ENCODE data around the gene SNX22. TPM values are rescaled to one million over a fixed set of nuclear protein-coding genes. Genes with fewer than 3 reads are reported as not detected.

The SNX22 gene
- total and polyA plus RNA-seq, 2 donors (not counting 1 experiment from before 2014, with no cell fraction given) = 0.17 TPM; not detected in 1

DNA sequence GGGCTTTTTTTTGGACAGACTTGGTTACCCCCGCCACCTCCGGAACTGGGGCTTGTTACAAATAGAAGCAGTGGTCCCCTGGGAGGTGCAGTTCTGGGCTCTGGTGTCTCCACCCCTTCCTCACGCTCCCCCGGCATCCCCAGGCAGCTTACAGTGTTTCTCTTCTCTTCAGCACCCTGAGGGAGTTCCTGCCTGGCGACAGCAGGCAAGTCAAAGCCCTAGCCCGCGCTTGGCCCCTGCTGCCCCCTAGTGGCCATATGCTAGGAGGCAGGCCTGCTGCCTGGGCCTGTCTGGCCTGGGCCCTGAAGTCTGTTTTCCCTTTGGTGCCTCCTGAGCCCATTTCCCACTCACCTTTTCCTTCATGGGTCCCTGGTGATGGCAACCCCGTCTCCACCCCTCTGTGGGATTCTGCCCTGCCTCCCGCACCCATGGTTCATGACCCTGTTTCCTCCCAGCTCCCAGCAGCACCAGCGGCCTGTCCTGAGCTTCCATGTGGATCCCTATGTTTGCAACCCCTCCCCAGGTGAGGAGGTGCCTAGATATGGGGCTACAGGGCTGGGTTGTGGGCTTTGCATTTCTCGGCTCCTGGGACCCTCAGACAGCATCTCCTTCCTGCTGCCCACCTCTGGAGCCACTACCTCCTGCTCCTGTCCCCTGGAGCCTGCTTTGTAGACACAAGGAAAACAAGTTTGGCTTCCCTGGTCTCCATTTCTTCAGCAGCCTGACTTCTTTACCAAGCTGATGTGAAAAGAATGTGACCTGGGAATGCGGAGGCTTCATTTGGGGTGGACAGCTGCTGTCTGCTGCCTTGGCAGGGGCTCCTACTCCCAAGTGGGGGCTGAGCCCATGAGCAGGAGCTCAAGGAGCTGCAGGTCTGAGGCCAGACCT, 2.2 kb downstream of the SNX22 start:
- H2AFZ ChIP-seq (ENCODE audit: low read length) = no peak overlapping the region
- H3K36me3 ChIP-seq (ENCODE audit: control insufficient read depth, insufficient read depth, low read length) = peaks cover 29% of the 10 kb centered on the region
- H3K9ac ChIP-seq (ENCODE audit: insufficient read depth, low read length) = no peak overlapping the region
- H3K79me2 ChIP-seq (ENCODE audit: control insufficient read depth, insufficient read depth, low read length) = peaks cover 4% of the 10 kb centered on the region
- TF ChIP-seq EZH2 (IDR thresholded peaks at IDR 0.05; ENCODE audit: low read length, missing control alignments) = no peak
- TF ChIP-seq, protein P1, sequence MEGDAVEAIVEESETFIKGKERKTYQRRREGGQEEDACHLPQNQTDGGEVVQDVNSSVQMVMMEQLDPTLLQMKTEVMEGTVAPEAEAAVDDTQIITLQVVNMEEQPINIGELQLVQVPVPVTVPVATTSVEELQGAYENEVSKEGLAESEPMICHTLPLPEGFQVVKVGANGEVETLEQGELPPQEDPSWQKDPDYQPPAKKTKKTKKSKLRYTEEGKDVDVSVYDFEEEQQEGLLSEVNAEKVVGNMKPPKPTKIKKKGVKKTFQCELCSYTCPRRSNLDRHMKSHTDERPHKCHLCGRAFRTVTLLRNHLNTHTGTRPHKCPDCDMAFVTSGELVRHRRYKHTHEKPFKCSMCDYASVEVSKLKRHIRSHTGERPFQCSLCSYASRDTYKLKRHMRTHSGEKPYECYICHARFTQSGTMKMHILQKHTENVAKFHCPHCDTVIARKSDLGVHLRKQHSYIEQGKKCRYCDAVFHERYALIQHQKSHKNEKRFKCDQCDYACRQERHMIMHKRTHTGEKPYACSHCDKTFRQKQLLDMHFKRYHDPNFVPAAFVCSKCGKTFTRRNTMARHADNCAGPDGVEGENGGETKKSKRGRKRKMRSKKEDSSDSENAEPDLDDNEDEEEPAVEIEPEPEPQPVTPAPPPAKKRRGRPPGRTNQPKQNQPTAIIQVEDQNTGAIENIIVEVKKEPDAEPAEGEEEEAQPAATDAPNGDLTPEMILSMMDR (conservative IDR thresholded peaks at IDR 0.05 in 1 of 2, IDR thresholded peaks at IDR 0.05 in 1 of 2; ENCODE audit: low read depth in 1 of 2, low read length in 2 of 2) = peak; percentile 91 to 99
- H3K4me1 ChIP-seq (ENCODE audit: control insufficient read depth, extremely low read depth, insufficient read depth, low read length) = peaks cover 6% of the 10 kb centered on the region
- H3K27ac ChIP-seq (ENCODE audit: insufficient read depth, low read length) = no peak overlapping the region
- H3K4me3 ChIP-seq (replicated peaks in 1 of 4; ENCODE audit: control extremely low read depth in 1 of 4, insufficient read depth in 1 of 4, low read depth in 3 of 4, low read length in 4 of 4) = no peak overlapping the region
- no peak overlapping the region for H3K4me2 ChIP-seq (ENCODE audit: extremely low read depth, insufficient read depth, low read length)
- H3K27me3 ChIP-seq (ENCODE audit: control insufficient read depth, insufficient read depth, low read length) = peaks cover 10% of the 10 kb centered on the region
- DNase-seq (ENCODE audit: low read depth in 2 of 2) = peak; percentile 75 to 85
- H4K20me1 ChIP-seq (ENCODE audit: control insufficient read depth, extremely low read depth, insufficient read depth, low read length) = no peaks in the 10 kb centered on the region
- no peaks in the 10 kb centered on the region for H3K9me3 ChIP-seq (ENCODE audit: control insufficient read depth, insufficient read depth, low read depth, low read length)

DNA sequence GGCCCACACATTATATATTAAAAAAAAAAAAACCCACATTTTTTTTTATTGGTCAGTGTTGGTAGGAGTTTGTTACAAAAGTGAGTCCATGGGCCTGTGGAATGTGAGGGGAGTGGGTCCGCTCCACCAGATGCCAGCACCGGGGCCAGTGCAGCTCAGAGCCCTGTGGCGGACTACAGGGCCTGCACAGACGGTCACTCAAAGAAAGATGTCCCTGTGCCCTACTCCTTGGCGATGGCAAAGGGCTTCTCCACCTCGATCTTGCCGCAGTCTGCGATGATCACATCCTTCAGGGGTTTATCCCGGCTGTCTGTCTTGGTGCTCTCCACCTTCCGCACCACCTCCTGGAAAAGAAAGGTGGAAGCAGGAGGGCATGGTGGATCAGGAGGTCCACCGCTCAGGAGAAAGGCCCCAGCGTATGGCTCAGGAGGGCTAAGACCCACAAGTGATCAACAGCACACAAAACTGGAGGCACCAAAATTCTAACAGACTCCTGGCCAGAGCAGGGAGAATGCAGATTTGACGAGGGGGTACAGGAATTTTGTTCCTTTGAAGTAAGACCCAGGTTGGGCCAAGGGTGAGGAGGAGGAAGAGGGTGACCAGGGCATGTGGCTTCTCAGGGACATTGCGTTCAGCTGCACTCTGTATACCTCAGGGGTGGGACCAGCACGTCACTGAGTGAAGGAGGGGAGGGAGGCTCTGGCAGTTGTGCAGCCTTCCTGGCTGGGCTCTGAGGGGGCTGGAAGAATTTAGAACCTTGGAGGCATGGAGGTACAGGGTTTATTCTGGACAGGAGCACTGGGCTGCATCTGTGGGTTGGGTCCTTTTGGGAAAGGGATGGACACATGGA, 4.5 kb downstream of the SNX22 start:
- H4K20me1 ChIP-seq (ENCODE audit: control insufficient read depth, extremely low read depth, insufficient read depth, low read length) = no peaks in the 10 kb centered on the region

More for the DNA sequence above, 4.5 kb downstream of the SNX22 start:
- H3K4me3 ChIP-seq (replicated peaks in 1 of 4; ENCODE audit: control extremely low read depth in 1 of 4, insufficient read depth in 1 of 4, low read depth in 3 of 4, low read length in 4 of 4) = no peak overlapping the region
- no peak overlapping the region for H2AFZ ChIP-seq (ENCODE audit: low read length)
- peaks cover 10% of the 10 kb centered on the region for H3K27me3 ChIP-seq (ENCODE audit: control insufficient read depth, insufficient read depth, low read length)
- peaks cover 41% of the 10 kb centered on the region for H3K36me3 ChIP-seq (ENCODE audit: control insufficient read depth, insufficient read depth, low read length)
- H3K27ac ChIP-seq (ENCODE audit: insufficient read depth, low read length) = no peak overlapping the region
- DNase-seq (ENCODE audit: low read depth in 2 of 2) = no peak
- H3K4me1 ChIP-seq (ENCODE audit: control insufficient read depth, extremely low read depth, insufficient read depth, low read length) = peaks cover 6% of the 10 kb centered on the region
- peaks cover 19% of the 10 kb centered on the region for H3K79me2 ChIP-seq (ENCODE audit: control insufficient read depth, insufficient read depth, low read length)
- TF ChIP-seq, protein P1 (conservative IDR thresholded peaks at IDR 0.05 in 1 of 2, IDR thresholded peaks at IDR 0.05 in 1 of 2; ENCODE audit: low read depth in 1 of 2, low read length in 2 of 2) = no peak
- TF ChIP-seq EZH2 (IDR thresholded peaks at IDR 0.05; ENCODE audit: low read length, missing control alignments) = no peak
- no peak overlapping the region for H3K4me2 ChIP-seq (ENCODE audit: extremely low read depth, insufficient read depth, low read length)
- H3K9ac ChIP-seq (ENCODE audit: insufficient read depth, low read length) = no peak overlapping the region
- H3K9me3 ChIP-seq (ENCODE audit: control insufficient read depth, insufficient read depth, low read depth, low read length) = no peaks in the 10 kb centered on the region
